HG02938 (cell line): ENCODE measurements around the gene TSHZ1.
"Not testable (repeated sequence)": the region's sequence is repeated elsewhere in the genome, so short reads cannot be mapped to it uniquely, and the experiment has no call there.

ENCODE experiments used
- ATAC-seq: cut with Tn5 transposase; IDR thresholded peaks from one replicate; pipeline ENCODE4 v1.9.1; 2021; ENCODE audit warnings: mild to moderate bottlenecking, moderate library complexity; ENCODE audit not compliant: unreplicated experiment

TSHZ1 gene

GRCh38 chr18:75291460-75291859 lies 80.9 kb downstream of the TSHZ1 start:
- ATAC-seq: no peak

DNA sequence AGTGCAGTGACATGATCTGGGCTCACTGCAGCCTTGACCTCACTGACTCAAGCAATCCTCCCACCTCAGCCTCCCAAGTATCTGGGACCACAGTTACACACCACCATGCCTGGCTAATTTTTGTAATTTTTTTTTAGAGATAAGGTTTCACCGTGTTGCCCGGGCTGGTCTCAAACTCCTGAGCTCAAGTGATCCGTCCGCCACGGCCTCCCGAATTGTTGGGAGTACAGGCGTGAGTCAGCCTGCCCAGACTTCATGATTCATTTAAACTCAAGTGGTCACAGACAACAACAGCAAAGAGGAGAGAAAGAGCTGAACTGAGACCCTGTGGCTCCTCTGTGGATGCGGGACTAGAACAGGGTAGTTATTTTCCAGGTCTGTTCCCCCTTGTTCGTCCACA lies 83.0 kb downstream of the TSHZ1 start:
- no peak for ATAC-seq

- no peak for ATAC-seq
These were observed 87.1 kb downstream of the TSHZ1 start for GRCh38 chr18:75297731-75298130.

DNA sequence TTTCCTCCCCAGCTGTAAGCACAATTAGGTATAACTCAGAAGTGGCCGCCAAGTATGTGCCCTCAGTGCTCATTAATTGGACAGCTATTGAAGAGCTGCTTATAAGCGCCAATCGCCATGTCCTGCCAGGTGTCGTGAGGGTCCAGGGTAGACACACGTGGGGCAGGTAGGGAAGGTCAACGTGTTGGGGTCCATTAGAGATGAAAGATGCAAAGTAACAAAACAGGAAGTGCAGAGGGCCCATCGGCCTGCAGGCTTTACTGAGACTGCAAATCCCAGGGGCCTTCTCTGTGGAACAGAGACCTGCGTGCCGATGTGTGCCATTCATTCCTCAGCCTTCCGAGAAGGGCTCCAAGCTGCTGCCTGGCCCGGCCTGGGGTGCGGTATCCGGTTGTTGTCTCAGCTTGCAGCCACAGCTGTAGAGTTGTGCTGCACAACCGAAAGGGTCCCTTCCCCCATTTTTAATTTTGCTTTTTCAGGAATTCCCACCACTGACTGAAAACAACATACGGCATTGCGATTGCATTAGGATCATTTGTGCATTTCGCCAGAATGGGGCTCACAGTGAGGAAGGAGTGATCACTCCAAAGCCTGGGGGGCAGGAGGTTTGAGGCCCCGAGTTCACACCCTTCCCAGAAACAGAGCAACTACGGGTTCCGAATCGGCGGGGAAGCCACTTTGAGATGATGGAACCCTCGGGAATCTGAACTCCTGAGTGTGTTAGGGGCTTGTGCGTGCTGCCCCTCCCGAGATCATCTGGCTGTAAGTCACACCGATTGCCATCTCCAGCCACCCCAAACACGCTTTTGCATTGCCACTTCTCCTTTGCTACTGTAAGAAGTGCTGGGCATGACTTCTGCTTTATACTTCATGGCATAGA lies 94.3 kb downstream of the TSHZ1 start:
- no peak for ATAC-seq

GRCh38 chr18:75305984-75306383 lies 95.4 kb downstream of the TSHZ1 start:
- ATAC-seq: no peak

- ATAC-seq: no peak
These were observed 96.9 kb downstream of the TSHZ1 start for GRCh38 chr18:75307530-75307929.

- no peak for ATAC-seq
These were observed 99.0 kb downstream of the TSHZ1 start for GRCh38 chr18:75309564-75309963.

DNA sequence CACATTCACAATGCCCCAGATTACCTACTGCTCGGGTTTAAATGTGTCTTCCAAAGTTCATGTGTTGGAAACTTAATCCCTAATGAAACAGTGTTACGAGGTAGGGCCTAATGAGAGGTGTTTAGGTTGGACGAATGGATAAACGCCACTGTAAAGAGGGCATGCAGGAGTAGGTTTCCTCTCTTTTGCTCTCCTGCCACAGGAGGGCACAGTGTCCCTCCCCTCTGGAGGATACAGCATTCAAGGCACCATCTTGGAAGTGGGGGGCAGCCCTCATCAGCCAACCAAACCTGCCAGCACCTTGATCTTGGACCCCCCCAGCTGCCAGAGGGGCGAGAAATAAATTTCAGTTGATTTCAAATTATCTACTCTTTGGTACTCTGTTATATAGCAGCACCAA lies 103.5 kb downstream of the TSHZ1 start:
- no peak for ATAC-seq

GRCh38 chr18:75314606-75315005 lies 104.0 kb downstream of the TSHZ1 start:
- no peak for ATAC-seq

GRCh38 chr18:75316223-75316622 lies 105.6 kb downstream of the TSHZ1 start:
- ATAC-seq: no peak

- ATAC-seq: no peak
These were observed 106.2 kb downstream of the TSHZ1 start for GRCh38 chr18:75316826-75317225.

DNA sequence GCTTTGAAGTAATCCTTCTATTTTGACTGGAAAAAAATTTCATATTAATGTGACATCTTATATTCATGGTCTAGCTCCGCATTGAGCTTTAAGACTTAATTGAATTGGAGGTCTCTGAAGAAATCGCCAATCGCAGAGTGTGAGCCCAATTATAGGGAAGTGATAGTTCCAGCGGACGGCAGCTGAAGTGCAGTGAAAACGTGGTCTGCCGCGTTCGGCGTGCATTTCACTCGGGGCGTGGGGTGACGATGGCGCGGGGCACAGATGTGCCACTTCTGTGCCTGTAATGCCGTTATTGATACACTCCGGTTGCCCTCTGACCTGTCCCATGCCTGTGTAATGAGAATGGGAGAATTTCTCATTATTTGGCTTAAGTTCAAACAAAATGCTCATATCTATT lies 106.7 kb downstream of the TSHZ1 start:
- no peak for ATAC-seq

- no peak for ATAC-seq
These were observed 107.1 kb downstream of the TSHZ1 start for GRCh38 chr18:75317703-75318102.

DNA sequence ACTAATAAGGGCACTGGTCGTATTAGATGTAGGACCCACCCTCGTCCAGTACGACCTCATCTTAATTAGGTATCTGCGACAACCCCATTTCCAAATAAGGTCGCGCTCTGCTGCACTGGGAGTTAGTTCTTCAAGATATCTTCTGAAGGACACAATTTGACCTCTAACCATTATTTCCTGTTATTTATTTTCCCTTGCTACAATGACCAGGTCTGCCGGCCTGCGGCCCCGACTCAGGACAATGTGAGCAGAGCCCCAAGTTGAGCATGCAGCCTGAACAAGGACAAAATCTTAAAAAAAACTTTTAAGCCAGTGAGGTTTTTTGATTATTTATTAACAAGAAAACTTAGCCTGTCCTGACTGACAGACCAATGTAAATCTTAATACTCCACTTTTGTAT lies 109.3 kb downstream of the TSHZ1 start:
- no peak for ATAC-seq

- no peak for ATAC-seq
These were observed 109.9 kb downstream of the TSHZ1 start for GRCh38 chr18:75320506-75320905.

DNA sequence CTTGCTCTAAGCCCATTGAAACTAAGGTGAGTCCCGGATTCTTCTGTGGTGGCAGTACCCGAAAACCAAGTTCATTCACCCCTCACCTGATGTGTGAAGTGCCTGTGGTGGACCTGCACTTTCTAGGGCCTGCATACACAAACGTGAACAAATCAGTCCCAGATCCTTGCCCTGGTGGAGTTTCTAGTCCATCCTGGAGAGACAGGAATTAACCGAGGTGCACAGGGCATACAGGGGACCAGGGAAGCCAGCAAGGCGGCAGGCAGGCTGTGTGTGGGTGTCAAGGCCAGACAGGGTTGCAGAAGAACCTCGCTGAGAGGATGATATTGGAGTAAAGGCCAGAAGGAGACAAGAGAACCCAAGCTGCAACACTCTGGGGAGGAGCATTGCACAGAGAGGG lies 110.8 kb downstream of the TSHZ1 start:
- no peak for ATAC-seq

- no peak for ATAC-seq
These were observed 111.6 kb downstream of the TSHZ1 start for GRCh38 chr18:75322206-75322605.

GRCh38 chr18:75323821-75324585 lies 113.4 kb downstream of the TSHZ1 start:
- ATAC-seq: no peak

- no peak for ATAC-seq
These were observed 114.2 kb downstream of the TSHZ1 start for GRCh38 chr18:75324686-75325257.

DNA sequence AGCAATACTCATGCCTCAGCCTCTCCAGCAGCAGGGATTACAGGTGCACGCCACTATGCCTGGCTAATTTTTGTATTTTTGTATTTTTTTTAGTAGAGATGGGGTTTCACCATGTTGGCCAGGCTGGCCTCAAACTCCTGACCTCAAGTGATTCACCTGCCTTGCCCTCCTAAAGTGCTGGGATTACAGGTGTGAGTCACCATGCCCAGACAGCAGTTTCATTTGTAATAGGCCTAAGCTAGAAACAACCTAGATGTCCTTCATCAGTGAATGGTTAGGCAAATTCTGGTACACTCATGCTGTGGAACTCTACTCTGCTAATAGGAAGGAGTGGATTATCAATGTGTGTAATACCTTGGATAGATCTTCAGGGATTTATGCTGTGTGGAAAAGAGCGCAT lies 119.2 kb downstream of the TSHZ1 start:
- not testable (repeated sequence) for ATAC-seq

DNA sequence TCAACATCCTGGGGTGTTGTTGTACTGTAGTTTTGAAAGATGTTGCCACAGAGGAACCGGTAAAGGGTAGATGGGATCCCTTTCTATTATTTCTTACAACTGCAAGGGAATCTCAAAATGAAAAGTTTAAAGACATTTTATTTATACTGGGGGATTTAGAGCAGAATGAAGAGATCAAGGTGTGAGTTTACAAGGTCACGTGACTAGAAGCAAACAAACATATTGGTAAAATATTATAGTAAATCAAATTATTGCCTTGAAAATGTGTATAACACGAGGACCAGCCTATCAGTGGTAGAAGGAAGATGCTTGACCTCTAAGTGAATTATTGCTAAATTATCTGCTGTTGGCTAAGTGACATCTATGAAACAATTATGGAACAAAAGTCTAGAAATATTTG lies 119.7 kb downstream of the TSHZ1 start:
- ATAC-seq: no peak

- ATAC-seq: no peak
These were observed 124.3 kb downstream of the TSHZ1 start for GRCh38 chr18:75334869-75335268.
